ENCODE data around the gene GABRG1.

The GABRG1 gene

DNA sequence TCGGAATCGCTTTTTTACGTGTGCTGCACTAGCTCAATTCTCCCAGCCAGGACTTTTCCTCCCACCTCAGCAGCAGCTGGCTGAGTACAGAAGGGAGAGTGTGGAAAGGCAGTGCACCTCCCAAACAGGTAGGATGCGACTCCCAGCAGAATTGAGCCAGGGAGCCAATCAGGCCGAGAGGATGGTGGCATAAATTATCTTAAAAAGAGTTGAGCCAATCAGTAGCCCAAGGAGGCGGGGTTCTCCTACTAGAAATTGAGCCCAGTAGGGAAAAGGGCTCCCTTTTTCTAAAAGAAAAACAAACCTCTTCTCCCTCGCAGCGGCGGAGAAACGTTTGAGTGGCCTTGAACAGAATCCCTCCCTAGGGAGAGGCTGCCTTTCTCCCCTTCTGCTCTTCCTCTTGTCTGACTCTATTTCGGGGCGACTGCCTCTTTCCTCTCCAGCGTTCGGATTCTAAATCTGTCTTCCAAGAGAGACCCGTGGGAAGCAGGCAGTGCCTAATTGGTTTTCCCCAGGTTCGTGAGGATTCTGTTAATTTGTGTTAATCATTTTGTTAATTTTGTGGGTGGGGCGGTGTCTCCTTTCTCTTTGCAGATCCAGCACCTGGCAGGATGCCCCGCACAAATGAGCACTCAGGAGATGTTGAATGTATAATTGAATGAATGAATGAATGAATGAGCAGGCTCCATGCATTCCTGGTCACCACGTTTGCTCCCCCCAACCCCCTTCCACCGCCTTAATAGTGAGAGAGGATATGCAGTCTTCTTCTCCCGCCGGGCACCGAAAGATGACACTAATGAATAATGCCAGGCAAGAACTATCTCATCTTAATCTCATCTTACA, at the start of gene GABRG1:
Gene GABRG1, minus strand, starts transcription at position 142 of the 843 bp plus-strand sequence. Its CDS starts 141 bp downstream, at position 1.
- no peak for DNase-seq

DNA sequence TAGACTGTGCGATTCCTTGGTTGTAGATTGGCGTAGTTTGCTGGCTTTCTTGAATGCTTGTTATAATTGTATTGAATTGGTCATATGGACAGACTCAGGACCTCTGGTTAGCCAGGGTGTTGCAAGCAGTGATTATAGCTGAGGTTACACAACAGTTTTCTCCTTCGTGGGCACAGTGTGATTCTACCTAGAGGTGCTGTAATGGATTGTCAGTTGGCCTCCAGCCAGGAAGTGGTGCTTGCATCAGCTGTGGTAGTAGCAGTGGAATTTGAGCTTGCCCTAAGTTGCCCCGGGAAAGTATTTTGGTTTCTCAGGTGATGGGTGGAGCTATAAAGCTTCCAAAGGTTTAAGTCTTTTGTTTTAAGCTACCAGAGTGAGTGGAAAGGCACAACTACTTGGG, 23.1 kb upstream of the GABRG1 start:
- DNase-seq, result no peak

- no peak for DNase-seq
Measured at GRCh38 chr4:46131498-46132057, 7.7 kb upstream of the GABRG1 start.

DNA sequence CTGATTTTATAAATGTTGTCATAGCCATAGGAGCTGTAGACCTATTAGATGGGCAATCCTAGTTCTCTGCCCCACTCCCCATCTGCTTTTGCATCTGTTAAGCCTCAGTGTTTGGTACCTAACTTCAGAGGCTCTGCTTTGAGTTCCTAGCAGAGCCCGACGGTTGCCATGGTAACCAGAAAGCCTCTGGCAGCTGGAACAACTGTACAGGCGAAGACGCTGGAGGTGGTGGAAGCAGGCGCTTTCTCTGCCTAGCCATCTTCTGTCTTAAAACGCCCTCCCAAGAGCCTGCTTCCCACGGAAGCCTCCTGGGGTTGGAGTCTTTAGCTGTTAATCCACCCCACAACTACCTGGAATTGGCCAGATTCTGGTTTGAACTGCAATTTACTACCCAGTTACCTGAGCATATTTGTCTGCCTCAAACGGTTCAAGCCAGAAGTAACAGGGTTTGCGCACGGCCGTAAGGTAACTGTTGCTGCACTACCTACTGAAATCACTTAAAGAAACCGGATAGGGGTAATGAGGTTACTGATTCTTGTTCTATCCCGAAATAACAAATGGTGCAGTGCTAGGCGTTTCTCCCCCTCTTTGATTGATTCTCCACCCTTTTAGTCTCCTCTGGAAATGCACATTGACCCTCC, 1.0 kb upstream of the GABRG1 start:
- DNase-seq, result no peak

DNA sequence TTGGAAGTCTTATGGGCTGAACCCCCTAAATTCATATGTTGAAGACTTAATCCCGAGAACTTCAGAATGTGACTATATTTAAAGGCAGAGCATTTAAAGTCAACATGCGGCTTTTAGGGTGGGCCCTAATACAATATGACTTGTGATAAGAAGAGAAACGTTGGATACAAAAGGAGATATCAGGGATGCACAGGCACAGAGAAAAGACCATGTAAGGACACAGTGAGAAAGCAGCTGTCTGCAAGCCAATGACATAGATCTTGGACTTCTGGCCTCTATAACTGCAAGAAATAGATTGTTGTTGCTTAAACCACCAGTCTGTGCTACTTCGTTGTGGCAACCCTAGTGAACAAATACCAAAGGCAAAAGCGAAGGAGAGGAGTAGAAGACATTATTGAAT, 42.2 kb downstream of the GABRG1 start:
- DNase-seq, result no peak

DNA sequence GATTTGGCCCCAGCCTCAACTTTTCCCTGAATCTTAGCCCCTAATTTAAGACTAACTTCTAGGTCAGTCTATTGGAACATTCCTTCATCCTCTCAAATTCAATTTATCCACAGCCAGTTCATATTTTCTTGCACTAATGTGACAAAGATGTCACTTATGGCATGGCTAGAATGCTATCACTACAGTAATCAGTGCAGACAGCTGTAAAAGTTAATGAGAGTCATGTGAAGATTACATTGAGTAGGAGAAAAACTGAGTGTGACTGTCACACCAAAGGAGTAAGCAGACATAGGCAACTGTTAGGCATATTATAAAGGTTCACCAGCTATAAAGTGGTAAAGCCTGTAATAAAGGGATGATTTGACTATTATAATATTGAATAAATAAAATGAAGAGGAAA, 42.6 kb downstream of the GABRG1 start:
- DNase-seq, result no peak

GRCh38 chr4:46073778-46074177, 50.1 kb downstream of the GABRG1 start:
- DNase-seq, result no peak

- no peak for DNase-seq
Measured at GRCh38 chr4:46051392-46051791, 72.5 kb downstream of the GABRG1 start.

GRCh38 chr4:46032056-46032455, 91.8 kb downstream of the GABRG1 start:
- DNase-seq, result no peak

DNA sequence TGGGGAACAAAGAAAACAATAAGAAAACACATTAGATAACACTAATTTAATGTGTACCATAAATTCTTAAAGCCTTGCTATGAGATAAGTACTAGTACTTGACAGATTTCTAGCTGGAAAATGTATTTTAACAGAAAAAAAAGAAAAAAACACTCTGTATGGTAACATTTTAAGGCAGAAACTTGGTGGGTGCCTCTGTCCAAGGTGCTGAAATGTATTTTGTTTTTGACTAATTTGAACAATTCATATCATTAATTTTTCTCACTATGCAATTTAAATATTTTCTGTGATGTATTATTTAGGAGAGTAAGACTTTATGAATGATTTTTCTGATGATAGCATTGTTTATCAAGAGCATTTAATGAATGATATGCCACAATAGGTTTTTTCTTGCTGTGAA, 107.5 kb downstream of the GABRG1 start:
- DNase-seq, result no peak

- no peak for DNase-seq
Measured at GRCh38 chr4:45992728-45993127, 131.1 kb downstream of the GABRG1 start.

GRCh38 chr4:45989775-45990174, 134.1 kb downstream of the GABRG1 start:
- no peak for DNase-seq

GRCh38 chr4:45987858-45988257, 136.0 kb downstream of the GABRG1 start:
- DNase-seq, result no peak

All from CD4-positive, alpha-beta T cell treated with Interleukin-12 subunit alpha and Interleukin-12 subunit beta, for 1 hour (primary cell).